GM13976 (cell line): ENCODE data around the gene FAM181B.

Experiments used
- DNase-seq: peaks from one replicate; pipeline ENCODE4 v3.0.0; 2012; ENCODE audit warnings: low spot score
- in situ Hi-C: fragments of 300-500 bp; cut with MboI; formaldehyde crosslinking; loops from one replicate; pipeline ENCODE4 v1.12.0; 2022; ENCODE audit warnings: low sequenced_read_pairs, mixed read lengths, inconsistent platforms; ENCODE audit not compliant: unreplicated experiment
- TF ChIP-seq, protein P1 (sequence below): IDR thresholded peaks from 2 replicates; pipeline ENCODE4 v1.5.1; 2012; ENCODE audit warnings: borderline replicate concordance, mild to moderate bottlenecking; ENCODE audit not compliant: insufficient read depth; ENCODE audit errors: extremely low read depth, missing control alignments, control extremely low read depth

FAM181B gene

DNA sequence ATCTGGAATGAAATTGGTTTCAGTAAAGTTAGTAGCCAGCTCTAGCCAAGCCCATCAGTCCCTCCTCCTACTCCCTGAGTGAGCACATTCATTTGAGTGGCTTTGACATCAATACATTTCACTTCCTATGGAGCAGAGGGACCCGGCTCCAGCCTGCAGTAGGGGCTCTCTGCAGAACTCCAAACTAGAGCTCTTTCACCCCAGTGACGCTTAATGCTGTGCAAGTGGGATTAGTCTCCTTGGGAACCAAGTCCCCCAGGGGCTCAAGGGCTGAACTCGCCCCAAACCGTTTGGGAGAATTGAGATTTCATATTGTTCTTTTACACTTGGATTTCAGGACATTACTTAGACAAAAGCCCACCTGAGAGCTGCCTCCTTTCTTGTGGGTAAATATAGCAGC lies 4.4 kb upstream of the FAM181B start:
- DNase-seq = no peak
- TF ChIP-seq, protein P1, sequence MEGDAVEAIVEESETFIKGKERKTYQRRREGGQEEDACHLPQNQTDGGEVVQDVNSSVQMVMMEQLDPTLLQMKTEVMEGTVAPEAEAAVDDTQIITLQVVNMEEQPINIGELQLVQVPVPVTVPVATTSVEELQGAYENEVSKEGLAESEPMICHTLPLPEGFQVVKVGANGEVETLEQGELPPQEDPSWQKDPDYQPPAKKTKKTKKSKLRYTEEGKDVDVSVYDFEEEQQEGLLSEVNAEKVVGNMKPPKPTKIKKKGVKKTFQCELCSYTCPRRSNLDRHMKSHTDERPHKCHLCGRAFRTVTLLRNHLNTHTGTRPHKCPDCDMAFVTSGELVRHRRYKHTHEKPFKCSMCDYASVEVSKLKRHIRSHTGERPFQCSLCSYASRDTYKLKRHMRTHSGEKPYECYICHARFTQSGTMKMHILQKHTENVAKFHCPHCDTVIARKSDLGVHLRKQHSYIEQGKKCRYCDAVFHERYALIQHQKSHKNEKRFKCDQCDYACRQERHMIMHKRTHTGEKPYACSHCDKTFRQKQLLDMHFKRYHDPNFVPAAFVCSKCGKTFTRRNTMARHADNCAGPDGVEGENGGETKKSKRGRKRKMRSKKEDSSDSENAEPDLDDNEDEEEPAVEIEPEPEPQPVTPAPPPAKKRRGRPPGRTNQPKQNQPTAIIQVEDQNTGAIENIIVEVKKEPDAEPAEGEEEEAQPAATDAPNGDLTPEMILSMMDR = no peak
- in situ Hi-C loops = no loop called here

GRCh38 chr11:82734120-82734479 lies 436 bp upstream of the FAM181B start:
- DNase-seq = no peak
- TF ChIP-seq, protein P1 = no peak
- in situ Hi-C loops = no loop called here

DNA sequence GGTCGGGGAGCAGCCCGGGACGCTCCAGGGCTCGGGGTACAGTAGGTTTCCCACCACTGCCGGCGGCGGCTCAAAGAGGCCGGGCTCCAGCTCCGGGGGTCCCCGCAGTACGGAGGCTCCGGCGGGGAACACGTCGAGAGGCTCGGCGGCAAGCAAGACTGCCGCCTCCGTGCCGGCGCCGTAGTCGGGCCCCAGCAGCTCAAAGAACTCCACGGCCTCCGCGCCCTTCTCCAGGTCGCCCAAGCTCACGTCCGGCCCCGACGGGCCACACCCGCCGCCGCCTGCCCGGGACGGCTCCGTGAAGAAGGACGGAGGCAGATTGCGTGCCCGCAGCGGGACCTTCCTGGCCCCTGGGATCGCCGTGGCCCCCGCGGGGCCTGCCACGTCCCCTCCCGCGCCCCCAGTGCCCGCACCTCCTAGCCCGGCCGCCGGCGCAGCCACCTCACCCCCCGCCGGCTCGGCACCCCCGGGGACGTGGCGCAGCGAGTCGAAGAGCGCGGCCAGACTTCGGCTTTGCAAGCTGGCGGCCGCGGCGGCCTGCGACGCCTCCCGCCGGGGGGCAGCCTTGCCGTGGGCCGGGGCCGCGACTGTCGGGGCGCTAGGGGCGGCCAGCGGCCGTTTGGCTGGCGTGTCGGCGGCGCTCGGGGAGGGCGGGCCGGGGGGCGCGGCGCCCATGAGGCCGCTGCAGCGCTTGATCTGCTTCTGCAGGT lies 775 bp downstream of the FAM181B start:
- peak; percentile 41 for DNase-seq
- TF ChIP-seq, protein P1 = no peak
- in situ Hi-C loops = no loop called here

DNA sequence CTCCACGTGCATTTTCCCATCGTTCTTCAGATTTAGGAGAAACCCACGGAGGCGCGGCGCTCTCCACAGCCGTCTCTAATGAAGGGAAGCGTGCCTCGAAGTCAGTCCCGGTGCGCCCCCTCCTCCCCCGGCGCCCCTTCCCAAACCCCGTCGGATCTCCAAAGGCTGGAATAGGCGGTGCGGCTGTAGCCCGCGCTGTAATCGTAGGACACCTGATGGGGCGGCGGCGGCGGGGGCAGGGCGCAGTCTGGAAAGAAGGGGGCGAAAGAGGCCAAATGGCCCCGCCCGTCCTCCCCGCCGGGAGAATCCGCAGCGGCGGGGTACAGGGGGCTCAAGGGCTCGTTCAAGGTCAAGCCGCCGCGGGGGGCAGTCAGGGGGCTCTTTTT lies 1.3 kb downstream of the FAM181B start:
- in situ Hi-C loops = no loop called here
- TF ChIP-seq, protein P1 = no peak
- DNase-seq = no peak

DNA sequence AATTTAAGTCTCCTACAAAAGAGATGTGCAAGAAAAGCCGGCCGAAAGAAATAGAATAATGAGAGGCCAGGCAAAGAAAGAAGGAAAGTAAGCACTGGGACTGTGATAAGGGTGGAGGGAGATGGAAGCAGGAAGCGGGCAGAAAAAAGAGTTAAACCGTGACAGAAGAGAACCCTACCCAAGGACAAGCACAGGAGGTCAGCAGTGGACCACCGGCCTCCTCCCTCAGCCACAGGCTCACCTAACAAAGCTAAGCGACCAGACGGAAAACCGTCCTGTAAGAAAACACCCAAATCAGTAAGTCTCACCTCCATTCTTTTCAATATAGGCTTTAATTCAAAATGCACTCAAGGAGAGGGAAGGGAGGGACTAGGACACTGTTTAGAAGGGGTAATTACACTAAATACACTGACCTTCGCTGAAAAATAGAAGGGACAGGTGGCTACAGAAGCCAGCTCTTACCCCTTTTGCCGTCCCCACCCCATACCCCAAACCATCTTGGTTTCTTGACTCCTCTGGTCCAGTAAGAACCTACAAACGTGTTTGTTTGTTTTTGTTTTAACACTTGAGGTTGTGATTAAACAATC lies 1.9 kb downstream of the FAM181B start:
- in situ Hi-C loops = no loop called here
- TF ChIP-seq, protein P1 = no peak
- DNase-seq = peak; percentile 26

DNA sequence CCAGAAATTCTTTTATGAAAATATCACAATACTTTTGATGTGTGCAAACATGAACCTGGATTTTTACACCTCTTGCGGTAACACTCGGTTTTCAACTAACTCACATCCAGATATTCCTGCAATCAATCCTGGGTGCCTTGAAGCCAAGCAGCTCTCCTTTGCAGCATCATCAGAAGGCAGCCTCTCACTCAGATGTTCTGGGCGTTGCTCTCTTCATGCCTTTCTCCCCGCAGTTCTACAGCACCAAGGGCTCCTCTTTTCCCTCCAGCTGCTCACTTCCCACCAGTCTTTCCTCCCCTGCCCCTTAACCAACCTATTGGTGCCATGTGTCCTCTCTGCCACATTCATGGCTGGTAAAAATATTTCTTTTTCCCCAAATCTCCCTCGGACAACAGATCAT lies 2.9 kb downstream of the FAM181B start:
- in situ Hi-C loops = no loop called here
- DNase-seq = no peak

More for the DNA sequence above, 2.9 kb downstream of the FAM181B start:
- TF ChIP-seq, protein P1 = no peak
